ENCODE results near the gene ATP4A.

ATP4A gene

DNA sequence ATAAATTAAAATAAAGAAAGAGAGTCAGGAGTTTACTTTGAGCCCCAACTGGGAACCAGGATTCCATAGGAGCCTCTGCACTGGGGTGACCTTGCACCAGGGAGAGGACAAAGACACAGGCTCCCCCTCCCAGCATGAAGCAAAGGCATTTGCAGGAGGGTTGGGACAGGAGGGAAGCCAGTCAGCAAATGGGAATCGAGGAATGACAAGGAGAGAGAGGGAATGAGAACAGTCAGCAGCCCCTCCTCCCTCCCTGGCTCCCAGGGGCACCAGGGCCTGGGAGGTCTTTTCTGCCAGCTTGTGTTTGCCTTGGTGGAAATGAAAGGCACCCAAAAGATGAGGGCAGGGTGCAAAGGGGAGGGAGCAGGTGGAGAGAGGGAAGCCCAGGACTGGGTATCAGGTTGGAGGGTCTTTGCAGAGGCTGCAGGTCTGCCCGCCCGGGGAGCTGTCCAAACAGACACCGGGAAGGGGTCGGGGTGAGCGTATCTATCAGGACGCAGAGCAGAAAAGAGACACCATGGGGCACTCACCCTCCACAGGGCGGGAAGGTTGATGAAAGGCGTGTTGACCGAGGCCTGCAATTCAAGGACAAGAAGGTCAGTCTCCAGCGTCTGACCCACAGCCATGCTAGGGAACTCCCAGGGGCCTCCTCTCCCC, 39.1 kb downstream of the ATP4A start:
- no peak for DNase-seq (ENCODE audit: low read depth)

DNA sequence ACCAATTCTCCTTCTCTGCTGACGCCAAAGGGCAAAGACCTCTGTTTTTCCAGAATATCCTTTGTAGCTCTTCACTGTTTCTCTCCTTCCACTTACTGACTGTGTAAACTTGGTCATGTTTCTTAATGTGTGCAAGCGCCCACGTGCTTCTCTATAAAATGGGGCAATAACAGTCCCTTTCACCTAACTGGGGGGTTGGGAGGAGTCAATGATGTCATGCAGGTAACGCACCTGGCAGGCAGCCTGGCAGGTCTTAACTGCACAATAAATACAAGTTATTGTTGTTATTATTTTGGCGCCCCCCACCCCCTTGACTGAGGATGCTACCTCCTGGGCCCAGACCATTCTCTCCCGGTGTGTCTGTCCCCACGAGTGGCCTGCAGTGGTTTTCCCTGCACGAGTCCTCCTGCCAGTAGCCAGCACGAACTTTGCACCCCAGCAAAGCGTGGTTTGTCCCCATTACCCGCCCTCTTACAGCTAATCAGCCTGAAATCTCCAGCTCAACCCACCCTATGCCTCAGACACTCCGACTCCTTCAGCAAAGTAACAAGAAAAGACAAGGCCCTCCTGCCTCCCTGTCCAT, 40.6 kb downstream of the ATP4A start:
- DNase-seq (ENCODE audit: low read depth): no peak

DNA sequence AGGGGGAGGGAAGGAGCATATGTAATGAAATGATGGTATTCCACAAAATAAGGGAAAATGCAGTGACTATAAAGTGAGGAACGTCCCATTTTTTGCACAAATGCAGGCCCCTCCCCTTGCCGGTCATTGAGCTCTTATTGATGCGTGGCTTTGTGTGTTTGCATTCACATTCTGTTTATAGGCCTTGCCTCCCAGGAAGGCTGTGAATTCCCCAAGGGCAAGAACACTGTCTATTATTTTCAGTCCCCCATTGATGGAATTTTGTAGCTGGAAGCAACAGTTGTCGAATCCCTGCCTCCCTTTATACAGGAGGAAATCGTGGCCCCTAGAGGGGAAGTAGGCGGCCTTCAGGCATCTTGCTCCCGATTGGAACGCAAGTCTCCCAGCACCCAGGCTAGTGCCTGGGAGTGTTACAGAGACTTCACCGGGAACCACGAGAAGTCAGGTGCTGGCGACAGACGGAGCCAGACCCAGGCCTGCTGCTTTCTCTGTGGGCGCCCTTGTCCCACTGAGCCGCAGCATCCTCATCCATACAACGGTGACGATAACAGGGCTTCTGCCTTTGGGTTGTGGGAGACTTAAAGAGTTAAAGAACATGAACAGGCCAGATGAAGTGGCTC, 42.2 kb downstream of the ATP4A start:
- DNase-seq (ENCODE audit: low read depth): no peak

DNA sequence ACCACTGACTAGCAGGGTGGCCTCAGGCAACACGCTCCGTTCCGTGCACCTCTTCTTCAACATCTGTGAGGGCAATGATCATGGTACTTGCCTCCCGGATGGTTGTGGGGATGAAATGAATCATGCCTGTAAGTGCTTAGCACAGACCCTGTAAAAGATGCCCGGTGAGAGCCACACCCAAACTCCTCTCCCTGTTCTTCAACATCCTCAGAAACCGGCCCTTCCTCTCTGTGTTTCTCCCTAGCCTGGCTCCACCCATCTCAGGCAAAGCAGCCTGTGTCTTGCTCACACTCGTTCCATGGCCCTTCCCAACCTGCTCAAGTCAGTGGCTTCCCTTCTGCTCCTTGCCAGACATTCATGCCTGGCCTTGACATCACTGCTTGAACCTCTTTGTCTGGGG, 44.2 kb downstream of the ATP4A start:
- DNase-seq (ENCODE audit: low read depth): no peak

DNA sequence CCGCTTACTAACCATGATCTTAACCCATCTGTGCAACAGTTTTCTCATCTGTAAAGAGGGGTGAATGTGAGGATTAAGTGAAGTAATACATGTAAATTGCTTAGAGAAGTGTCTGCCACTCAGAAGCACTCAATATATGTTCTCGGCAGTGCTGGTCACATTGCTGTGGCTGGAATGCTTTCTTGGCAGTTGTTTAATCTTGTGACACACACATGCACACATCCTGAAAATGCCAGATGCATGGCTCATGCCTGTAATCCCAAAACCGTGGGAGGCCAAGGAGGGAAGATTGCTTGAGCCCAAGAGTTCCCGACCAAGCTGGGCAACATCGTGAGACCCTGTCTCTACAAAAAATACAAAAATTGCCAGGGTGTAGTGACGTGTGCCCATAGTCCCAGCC, 45.1 kb downstream of the ATP4A start:
- no peak for DNase-seq (ENCODE audit: low read depth)

DNA sequence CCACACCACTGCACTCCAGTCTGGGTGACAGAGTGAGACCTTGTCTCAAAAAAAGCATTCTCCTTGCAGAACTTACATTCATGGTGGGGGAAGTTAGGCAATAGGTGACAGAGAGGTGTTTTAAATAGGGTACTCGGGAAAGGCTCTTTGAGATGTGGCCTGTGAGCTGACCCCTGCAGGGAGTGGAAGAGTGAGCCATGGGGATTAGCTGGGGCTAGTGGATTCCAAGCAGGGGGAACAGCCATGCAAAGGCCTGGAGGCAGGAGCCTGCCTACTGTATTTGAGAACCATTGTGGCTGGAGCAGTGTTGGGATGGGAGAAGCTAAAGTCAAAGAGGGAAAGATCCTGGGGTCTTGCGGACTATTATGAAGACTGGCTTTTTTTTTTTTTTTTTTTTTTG, 46.1 kb downstream of the ATP4A start:
- no peak for DNase-seq (ENCODE audit: low read depth)

DNA sequence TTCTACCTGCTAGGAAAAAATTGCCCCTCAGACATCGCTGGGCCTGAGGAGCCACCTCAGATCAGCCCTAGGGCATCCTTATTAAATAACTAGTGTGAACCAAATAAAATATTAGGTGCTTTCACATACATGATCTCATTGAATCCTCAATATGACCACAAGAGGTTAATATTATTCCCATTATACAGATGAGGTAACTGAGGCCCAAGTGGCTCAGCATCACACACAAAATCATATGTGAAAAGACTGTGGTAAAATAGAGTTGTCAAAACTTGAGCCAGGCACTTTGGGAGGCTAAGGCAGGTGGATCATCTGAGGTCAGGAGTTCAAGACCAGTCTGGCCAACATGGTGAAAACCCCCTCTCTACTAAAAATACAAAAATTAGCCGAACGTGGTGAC, 47.1 kb downstream of the ATP4A start:
- DNase-seq (ENCODE audit: low read depth): no peak

DNA sequence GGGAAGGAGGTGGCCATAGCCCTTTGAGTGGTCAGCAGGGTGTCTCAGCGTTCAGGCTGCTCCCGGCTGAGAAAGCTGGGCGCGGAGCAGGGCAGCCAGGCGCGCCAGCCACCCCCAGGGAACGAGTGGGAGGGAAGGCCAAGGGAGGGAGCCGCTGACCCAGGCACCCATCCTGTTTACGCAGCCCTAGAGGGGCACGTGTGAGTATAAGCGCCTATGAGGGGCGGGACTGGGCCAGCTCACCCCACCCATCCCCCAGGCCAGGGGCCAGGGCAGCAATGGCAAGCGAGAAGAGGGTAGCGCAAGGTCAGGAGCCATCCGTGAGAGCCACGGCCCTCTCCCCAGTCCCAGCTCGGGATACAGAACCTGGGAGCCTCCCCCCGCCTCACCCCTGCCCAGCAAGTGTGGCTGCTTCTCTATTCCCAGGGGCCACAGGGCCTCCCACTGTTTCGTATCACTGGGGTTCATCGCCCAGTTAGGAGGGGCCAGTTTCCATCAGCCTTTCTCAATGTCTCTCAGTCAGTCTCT, 49.1 kb downstream of the ATP4A start:
- DNase-seq (ENCODE audit: low read depth): no peak

DNA sequence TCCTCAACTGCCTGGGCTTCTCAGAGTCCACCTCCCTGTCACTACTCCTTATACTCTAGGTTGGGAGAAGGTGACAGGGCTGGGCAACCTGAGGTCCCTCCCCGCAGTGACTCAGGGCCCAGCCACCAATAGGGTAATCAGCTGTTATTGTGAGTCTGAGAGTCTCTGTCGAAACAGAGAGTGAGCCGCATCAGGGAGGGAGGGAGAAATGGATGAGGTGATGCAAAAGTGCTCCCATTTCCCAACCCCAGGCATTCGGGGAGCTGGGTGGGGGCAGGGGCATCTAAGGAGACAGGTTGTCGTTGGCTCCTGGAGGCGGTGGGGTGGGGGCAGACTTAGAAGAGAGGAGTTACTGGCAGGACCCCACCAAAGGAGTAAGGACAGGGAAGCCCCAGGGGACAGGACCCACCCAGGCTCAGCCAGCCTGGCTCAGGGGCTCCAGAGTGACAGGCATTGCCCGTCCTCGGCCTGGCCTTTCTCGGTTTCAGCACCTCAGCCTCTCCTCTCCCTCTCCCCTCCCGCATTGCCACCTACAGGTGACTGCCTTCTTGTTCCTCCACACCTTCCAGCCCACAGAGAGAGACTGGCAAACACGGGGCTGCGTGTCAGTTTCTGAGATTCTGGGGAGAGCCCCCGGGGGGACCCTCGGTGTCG, 49.7 kb downstream of the ATP4A start, which contains the start of gene DMKN:
Gene DMKN, minus strand, starts transcription at position 22 of the 654 bp plus-strand sequence. CDS start 174 bp downstream, outside the sequence.
- no peak for DNase-seq (ENCODE audit: low read depth)

DNA sequence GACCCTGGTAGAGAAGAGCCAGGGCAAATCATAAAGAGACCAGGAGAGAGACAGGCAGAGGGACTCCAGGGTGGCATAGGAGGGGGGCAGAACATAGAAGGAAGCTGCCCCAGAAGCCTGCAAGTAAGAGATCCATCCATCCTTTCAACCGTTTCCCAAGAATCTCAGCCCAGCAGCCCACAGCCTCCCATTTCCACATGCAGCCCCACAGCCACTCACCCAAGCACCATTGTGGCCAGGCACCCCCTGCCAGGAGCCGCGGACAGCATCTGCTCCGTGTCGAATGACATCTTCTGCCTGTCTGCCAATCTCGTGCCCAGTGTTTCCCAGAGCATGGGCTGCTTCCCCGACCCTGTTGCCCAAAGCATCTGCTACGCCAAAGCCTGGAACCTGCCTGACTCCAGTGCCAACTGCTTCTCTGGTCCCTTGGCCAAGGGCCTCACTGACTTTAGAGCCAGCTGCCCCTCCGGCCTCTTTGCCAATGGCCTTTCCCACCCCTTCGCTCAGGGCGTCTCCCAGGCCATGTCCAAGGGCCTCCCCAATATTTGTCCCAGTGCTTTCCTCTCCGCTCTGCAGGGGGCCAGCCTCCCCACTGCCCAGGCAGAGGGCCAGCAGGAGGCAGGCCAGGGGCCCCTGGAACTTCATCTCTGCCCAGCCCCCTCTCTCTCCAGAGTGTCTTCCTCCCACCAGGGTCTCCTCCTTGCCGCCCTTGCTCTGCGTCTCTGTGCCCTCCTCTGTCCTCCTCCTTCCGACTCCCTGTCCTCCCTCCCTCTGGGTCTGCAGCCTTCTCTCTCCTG, 50.4 kb downstream of the ATP4A start:
- DNase-seq (ENCODE audit: low read depth): no peak

DNA sequence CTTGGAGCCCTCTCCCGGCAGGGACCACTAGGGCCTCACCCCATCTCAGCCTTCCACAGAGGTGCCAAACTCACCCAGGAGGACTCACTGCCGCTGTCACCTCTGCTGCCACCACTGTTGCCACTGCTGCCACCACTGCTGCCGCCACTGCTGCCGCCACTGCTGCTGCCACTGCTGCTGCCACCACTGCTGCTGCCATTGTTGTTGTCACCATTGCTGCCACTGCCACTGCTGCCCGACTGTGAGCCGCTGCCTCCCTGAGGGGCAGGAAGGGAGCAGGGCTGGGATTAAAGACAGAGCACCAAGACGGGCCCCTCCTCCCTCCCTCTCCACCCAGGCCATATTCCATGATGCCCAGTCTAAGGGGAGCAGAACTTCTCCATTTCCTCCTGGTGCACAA, 52.1 kb downstream of the ATP4A start:
- DNase-seq (ENCODE audit: low read depth): no peak

DNA sequence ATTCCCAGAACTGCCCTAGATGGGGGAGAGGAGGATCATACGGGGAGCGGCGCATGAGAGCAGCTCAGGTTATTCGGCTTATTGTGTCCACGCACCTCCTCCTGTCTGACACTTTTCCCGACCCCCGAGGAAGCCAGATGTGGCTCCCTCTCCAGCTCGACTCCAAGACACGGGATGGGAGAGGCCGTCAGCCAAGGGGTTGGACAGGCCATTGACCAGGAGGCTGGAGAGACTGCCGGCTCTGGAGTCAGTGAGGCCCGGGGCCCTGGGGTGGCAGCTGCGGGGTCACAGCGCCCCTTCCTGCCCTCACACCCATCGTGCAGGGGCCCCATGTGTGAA, 52.9 kb downstream of the ATP4A start:
- DNase-seq (ENCODE audit: low read depth): no peak

DNA sequence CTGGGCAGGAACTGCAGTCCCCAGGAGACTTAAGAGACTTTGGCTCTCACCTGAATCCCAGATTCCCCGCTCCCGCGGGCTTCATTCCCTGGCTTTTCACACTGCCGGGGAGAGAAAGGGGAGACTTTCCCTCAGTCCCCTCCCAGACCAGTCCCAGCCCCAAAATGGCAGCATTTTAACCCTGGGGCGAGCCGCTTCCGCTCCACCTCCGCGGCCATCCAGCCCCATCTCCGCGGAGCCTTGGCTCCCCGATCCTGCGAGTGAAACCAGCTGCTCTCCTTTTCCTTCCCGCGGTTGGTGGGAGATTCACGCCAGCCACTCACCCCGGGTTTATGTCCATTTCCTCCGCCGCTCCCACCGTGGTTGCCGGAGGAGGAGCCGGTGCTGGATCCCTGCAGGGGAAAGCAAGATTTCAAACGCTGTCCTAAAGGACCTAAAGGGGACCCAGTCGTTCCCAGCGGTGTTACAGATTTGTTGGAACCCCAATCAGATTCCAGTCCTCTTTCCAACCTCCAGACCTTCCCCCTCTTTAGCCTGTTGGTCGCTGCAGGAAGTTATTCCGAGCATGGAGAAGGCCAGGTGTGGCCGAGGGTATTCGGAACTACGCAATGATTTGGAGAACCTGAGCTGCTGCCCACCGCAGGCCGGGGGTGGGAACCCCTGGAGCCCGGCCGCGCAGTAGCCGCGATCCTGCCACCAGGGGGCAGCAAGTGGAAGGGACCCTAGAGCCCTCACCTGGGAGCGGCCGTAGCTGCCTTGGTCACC, 53.4 kb downstream of the ATP4A start:
- peak; percentile 18 for DNase-seq (ENCODE audit: low read depth)

DNA sequence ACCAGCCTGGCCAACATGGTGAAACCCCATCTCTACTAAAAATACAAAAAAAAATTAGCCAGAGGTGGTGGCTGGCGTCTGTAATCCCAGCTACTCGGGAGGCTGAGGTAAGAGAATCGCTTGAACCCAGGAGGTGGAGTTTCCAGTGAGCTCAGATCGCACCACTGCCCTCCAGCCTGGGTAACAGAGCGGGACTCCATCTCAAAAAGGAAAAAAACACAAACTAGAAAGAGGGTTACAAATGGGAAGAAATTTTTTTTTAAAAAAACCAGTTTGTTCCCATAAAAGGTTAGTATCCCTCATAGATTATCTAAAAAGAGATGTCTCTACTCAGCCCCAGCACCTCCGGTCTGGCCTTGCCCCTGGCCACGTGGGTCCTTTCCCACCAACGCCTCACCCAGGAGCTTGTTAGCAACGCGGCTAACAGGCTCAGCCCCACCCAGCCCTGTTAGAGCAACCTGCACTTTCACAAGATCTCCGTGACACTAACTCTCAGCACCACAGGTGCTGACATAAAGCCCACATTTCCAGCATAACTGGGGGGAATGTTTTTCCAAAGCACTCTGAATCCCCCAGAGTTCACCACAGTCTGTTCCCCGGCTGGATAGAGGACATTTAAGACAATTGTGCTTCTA, 54.3 kb downstream of the ATP4A start:
- DNase-seq (ENCODE audit: low read depth): no peak

DNA sequence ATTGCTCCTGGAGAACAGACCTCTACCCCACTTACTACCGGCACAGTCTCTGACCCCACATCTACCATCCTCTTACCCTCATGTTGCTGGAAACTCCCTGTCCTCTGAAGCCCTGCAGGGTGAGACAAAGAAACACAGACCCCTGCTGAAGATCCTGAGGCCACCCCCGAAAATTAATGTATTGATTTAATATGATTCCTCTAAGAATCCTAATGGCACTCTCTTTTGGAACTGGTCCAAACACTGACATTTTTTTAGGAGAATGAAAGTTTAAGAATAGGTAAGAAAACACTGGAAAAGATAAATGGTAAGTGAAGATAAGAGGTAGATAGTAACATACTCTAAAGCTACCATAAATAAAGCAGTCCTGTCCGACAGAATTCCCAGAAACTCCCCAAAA, 55.3 kb downstream of the ATP4A start:
- DNase-seq (ENCODE audit: low read depth): no peak

DNA sequence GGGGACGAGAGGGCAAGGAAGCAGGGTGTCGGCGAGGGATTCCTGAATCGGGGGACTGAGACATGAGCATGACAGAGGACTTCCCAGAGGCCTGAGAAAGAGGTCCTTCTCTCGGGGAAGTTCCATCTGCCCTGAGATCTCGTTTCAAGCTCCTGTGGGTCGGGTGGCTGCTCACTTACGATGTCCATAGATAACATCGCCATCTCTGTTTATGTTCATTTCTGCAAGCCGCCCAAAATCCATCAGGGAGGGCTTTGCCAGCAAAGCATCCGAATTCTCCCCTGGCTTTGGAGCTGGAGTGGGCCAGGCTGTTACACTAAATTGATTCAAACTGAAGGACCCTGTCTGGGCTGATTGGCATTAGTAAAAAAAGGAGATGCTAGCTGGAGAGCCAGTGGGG, 55.9 kb downstream of the ATP4A start:
- no peak for DNase-seq (ENCODE audit: low read depth)

DNA sequence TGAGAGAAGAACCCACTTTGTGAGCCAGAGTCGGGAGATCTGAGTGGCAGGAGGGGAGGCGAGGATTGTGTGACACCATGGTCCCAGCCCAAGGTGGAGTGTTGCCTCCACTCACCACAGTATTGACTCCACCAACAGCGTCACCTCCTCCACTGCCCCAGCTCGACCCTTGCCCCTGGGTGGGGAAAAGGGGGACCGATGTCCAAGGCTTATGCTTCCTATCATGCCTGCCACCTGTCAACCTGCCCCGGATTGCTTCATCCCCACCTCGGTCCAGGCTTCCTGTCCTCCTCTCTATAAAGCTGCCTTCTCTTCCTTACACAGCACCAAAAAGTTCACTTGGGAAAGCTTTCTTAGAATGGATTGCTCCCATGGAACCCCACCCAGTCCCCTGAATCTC, 57.4 kb downstream of the ATP4A start:
- DNase-seq (ENCODE audit: low read depth): no peak

DNA sequence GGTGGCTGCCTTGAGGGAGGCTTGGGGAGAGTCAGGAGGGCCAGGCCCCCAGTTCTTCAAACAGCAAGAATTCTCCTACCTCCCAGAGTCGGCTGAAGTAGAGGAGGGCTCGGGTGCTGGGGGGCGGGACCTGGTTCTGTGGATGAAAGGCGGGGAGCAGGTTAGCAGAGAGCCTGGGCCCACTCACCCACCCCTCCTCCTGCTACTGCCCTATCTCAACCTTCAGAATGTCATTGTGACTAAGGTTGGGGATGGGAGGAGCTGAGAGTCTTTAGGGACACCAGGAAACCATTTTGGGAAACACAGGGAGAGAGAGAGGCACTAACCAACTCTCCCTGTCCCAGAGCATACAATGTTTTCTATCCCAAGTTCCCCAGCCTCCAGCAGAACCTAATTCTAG, 60.7 kb downstream of the ATP4A start:
- DNase-seq (ENCODE audit: low read depth): no peak

DNA sequence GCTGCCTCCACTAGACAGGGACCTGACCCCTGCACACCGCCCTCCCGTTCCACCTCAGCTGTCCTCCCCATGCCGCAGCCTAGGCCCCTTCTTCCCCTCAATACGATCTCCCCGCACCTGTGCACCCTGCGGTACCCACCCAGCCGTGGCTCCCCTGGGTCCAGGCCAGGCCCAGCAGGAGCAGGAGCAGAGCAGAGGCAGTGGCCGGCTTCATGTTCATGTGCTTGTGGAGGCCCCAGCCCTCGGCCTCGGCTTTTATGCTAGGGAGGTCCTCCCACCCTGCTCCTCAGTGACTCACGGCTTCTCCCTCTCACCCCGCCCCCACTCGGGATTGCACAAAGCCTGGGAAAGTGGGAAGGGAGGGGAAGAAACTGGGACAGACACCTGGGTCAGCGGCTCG, 61.8 kb downstream of the ATP4A start:
- DNase-seq (ENCODE audit: low read depth): no peak

DNA sequence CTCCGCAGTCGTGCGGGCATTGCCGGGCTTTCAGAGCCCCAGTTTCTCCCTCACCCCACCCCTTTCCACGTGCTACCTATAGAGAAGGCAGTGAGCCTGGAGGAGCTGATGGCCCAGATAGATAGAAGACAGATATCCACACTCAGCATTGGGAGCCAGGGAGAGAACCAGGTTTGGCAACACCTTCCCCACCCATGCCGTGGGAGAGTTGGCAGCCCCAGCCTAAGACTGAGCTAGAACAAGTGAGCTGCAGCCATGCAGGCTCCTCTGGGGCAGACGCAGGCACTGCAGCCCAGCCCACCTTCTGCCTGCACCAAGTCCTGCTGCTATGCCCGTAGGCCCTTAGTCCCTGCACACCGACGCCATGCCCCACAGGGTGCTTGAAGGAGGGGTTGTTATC, 62.8 kb downstream of the ATP4A start:
- no peak for DNase-seq (ENCODE audit: low read depth)

All from CMK (cell line).